ENCODE results near the gene MARCHF10.

- TF ChIP-seq CTCF (IDR thresholded peaks at IDR 0.05) = no peak
- TF ChIP-seq POLR2AphosphoS5 (IDR thresholded peaks at IDR 0.05) = no peak
- TF ChIP-seq POLR2A (IDR thresholded peaks at IDR 0.05) = no peak
These were observed 46.2 kb downstream of the MARCHF10 start for GRCh38 chr17:62761884-62762283.
